Kidney (tissue), 14 donors: Measurements from ENCODE around the gene ADGRV1. TPM values are rescaled to one million over a fixed set of nuclear protein-coding genes. Genes with fewer than 3 reads are reported as not detected.

Experiments
- DNase-seq, 5 donors: peaks; one replicate each; pipeline ENCODE4 v3.0.0-alpha.2; 2013 to 2020
- FAIRE-seq: peaks from 2 replicates; lab custom pipeline; 2012; peaks lifted over from hg19 to GRCh38; lab: Jason Lieb, UNC
- H3K27ac ChIP-seq, 2 donors: one replicate each; pipeline ENCODE4 v1.7.0; 2013; ENCODE audit warnings: low read depth in 2 of 2, low read length in 2 of 2, inconsistent platforms in 1 of 2
- H3K27me3 ChIP-seq: one replicate; pipeline ENCODE4 v1.7.1; 2013; ENCODE audit warnings: low read length, inconsistent platforms; ENCODE audit not compliant: control insufficient read depth, insufficient read depth
- H3K36me3 ChIP-seq, 3 donors: one replicate each; pipeline versions ENCODE4 v1.7.0 to v1.7.1; 2013; ENCODE audit warnings: low read length in 3 of 3, control low read depth in 1 of 3, inconsistent platforms in 1 of 3; ENCODE audit not compliant: insufficient read depth in 3 of 3, control insufficient read depth in 2 of 3
- H3K4me1 ChIP-seq, 3 donors: one replicate each; pipeline versions ENCODE4 v1.7.0 to v1.7.1; 2013; ENCODE audit warnings: low read length in 3 of 3, inconsistent platforms in 1 of 3, low read depth in 1 of 3; ENCODE audit not compliant: control insufficient read depth in 2 of 3, insufficient read depth in 2 of 3
- H3K4me3 ChIP-seq, 3 donors: one replicate each; pipeline versions ENCODE4 v1.7.0 to v1.8.1; 2013; ENCODE audit warnings: low read length in 3 of 3, control low read depth in 1 of 3, inconsistent platforms in 1 of 3
- H3K9ac ChIP-seq, 3 donors: one replicate each; pipeline versions ENCODE4 v1.7.0 to v1.7.1; 2013; ENCODE audit warnings: low read length in 3 of 3, control low read depth in 1 of 3, inconsistent platforms in 1 of 3
- H3K9me3 ChIP-seq, 3 donors: one replicate each; pipeline versions ENCODE4 v1.7.0 to v1.7.1; 2013; ENCODE audit warnings: low read length in 3 of 3, control low read depth in 1 of 3, inconsistent platforms in 1 of 3; ENCODE audit not compliant: control insufficient read depth in 2 of 3, insufficient read depth in 1 of 3
- CTCF ChIP-seq: IDR thresholded peaks from 3 replicates; pipeline ENCODE4 v1.5.1; 2012; ENCODE audit warnings: mild to moderate bottlenecking, moderate library complexity, borderline replicate concordance; ENCODE audit not compliant: insufficient read depth; ENCODE audit errors: extremely low read depth
- intact Hi-C: fragments of 100-400 bp; cut with DNase I; formaldehyde crosslinking; loops from one replicate; pipeline ENCODE4 v1.11.1; 2022
- polyA plus RNA-seq: library from polyadenylated mRNA; stranded (reverse); fragments of 350-450 nt; fragmentation: Illumina TruSeq; extraction: RNeasy Lipid Tissue Mini Kit (QIAGEN cat#74804); gene quantifications from one replicate; pipeline ENCODE4 v1.2.3, GENCODE V29; 2014; ENCODE audit warnings: low read depth, low replicate concordance; ENCODE audit not compliant: insufficient read depth
- total RNA-seq: library from RNA; stranded (reverse); fragmentation: NEBNext Ultra II Directional; extraction: Animal tissue kit (Norgen Biotek cat#: 25700); gene quantifications from one replicate; pipeline ENCODE4 v1.2.1, GENCODE V29; 2021
- donor health status: control.
- donor health status: control.
- donor health status: control.
- donor health status: control.
- donor health status: control.
- donor health status: DM: yes; HTN: yes; CAD: no.
- donor health status: Normal renal cell carcinoma (clear cell type).

Gene ADGRV1
- total and polyA plus RNA-seq, 2 donors from 2014 or later = 7.0 to 7.3 TPM

GRCh38 chr5:90930062-90930461 is 371.5 kb downstream of the ADGRV1 start:
- DNase-seq (no peak), FAIRE-seq (no peak)
- Histone ChIP-seq H3K4me1 (peaks cover 0 to 4% (median 0%) of the 10 kb centered on the region in 3 donors), H3K4me3 (no peak overlapping the region), H3K9ac (no peak overlapping the region), H3K27me3 (no peaks in the 10 kb centered on the region), H3K36me3 (no peaks in the 10 kb centered on the region), H3K27ac (no peak overlapping the region), H3K9me3 (peaks cover 0 to 4% (median 0%) of the 10 kb centered on the region in 3 donors)
- intact Hi-C loops = loop anchor here (10.0 kb wide), 1 partner anchor 455 kb away; the partner anchor contains the start of gene ARRDC3
- TF ChIP-seq CTCF = no peak

GRCh38 chr5:90930756-90931431 is 372.3 kb downstream of the ADGRV1 start:
- intact Hi-C loops = loop anchor here (10.0 kb wide), 1 partner anchor 454 kb away; the partner anchor contains the start of gene ARRDC3
- no peak for FAIRE-seq
- no peak for TF ChIP-seq CTCF
- no peaks in the 10 kb centered on the region for H3K36me3 ChIP-seq
- no peaks in the 10 kb centered on the region for H3K27me3 ChIP-seq
- no peak overlapping the region for H3K9ac ChIP-seq
- no peak overlapping the region for H3K4me3 ChIP-seq
- no peak for DNase-seq
- peaks cover 0 to 4% (median 0%) of the 10 kb centered on the region in 3 donors for H3K9me3 ChIP-seq
- H3K4me1 ChIP-seq = peaks cover 0 to 4% (median 0%) of the 10 kb centered on the region in 3 donors
- H3K27ac ChIP-seq = no peak overlapping the region

DNA sequence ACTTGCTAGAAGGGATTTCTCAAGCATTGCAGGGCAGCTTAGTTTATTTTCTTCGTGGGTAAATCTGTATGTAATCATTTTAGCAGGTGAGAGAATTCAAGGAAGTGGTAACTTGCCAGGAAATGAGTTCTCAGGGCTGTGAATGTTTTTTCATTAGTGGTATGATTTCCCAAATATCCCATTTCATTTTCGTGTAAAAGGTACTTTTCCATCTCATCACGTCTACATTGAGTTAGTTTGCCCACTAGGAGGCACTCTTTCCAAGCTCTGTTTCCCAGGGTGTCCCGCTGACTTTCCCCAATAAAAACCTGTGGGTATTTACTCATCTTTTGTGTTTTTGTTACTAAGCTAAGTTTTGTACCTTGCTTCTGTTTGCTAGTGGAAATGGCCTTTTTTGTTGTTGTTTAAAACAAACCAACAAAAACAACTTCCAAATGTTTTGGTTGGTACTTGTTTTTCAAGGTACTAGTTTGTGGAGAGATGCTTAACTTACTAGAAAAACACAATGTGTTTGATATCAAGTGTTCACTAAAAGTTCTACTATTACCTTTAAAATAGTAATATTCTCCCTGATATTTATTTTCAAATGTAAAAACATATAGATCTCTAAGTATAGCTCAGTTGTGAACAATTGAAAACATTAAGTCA is 373.6 kb downstream of the ADGRV1 start:
- H3K9ac ChIP-seq = no peak overlapping the region
- H3K27me3 ChIP-seq = no peaks in the 10 kb centered on the region
- FAIRE-seq (peak; percentile 85), DNase-seq (peak in 3 of 5 donors; percentile 44 to 86 (median 80))
- intact Hi-C loops = loop anchor here (10.0 kb wide), 1 partner anchor 453 kb away; the partner anchor contains the start of gene ARRDC3
- TF ChIP-seq CTCF = peak; percentile 70
- H3K4me3 ChIP-seq = no peak overlapping the region
- H3K27ac ChIP-seq = no peak overlapping the region
- H3K9me3 ChIP-seq = peaks cover 0 to 4% (median 0%) of the 10 kb centered on the region in 3 donors
- H3K36me3 ChIP-seq = no peaks in the 10 kb centered on the region
- peaks cover 0 to 4% (median 0%) of the 10 kb centered on the region in 3 donors for H3K4me1 ChIP-seq
